K562 (cell line): ENCODE results near the gene SORBS2. TPM values are rescaled to one million over a fixed set of nuclear protein-coding genes. Genes with fewer than 3 reads are reported as not detected.

ENCODE experiments used
- ATAC-seq: fragments of 200-7000 bp; cut with Tn5 transposase; 3 replicates; pipeline ENCODE4 v1.9.1; 2020; ENCODE audit warnings: moderate library complexity
- BruUV-seq: library from RNA; stranded (reverse); fragments of 400-500 nt; replicated peaks from 2 replicates; lab custom pipeline; 2021; lab: Mats Ljungman, UMichigan
- CTCF ChIA-PET: fragments of 300-600 bp; formaldehyde crosslinking; extraction: SDS; loops from one replicate; lab custom pipeline; 2021; ENCODE audit warnings: low intra/inter-chr PET ratio; lab: Yijun Ruan, JAX
- POLR2A ChIA-PET: fragments of 300-600, 350-650 bp; sonication (Branson Sonifier 250); formaldehyde crosslinking; extraction: SDS; loops from one replicate; lab custom pipeline; 2021; ENCODE audit warnings: antibody characterized with exemption, inconsistent platforms; lab: Yijun Ruan, JAX
- DNase-seq, 4 experiments: peaks; one replicate each; pipeline versions ENCODE4 v3.0.0 to v3.0.0-alpha.2; 2011 to 2018; ENCODE audit warnings: low spot score in 3 of 4, mixed read lengths in 3 of 4; ENCODE audit errors: extremely low read depth in 1 of 4
- FAIRE-seq: peaks from 2 replicates; lab custom pipeline; 2011; peaks lifted over from hg19 to GRCh38; lab: Jason Lieb, UNC
- H2AFZ ChIP-seq: 2 replicates; pipeline ENCODE4 v1.6.0; 2011; ENCODE audit warnings: low read depth, low read length, control low read depth, inconsistent platforms
- H3K27ac ChIP-seq: fragments of 200-600 bp; 3 replicates; pipeline ENCODE4 v1.8.0; 2011; ENCODE audit warnings: low read depth, mild to moderate bottlenecking, control low read depth, inconsistent platforms, low read length, moderate library complexity, mixed read lengths; ENCODE audit errors: extremely low read depth
- H3K27me3 ChIP-seq, 2 experiments: fragments of 300-600 bp in 1 of 2; 2 replicates in 1 of 2; 3 replicates in 1 of 2; pipeline versions ENCODE4 v1.6.0 to v1.8.0; 2011; ENCODE audit warnings: inconsistent platforms in 2 of 2, low read length in 2 of 2, mild to moderate bottlenecking in 1 of 2, mixed read lengths in 1 of 2, moderate library complexity in 1 of 2; ENCODE audit not compliant: control insufficient read depth in 2 of 2, insufficient read depth in 2 of 2
- H3K36me3 ChIP-seq: fragments of 300-600 bp; 3 replicates; pipeline ENCODE4 v1.8.0; 2011; ENCODE audit warnings: mild to moderate bottlenecking, low read length, inconsistent platforms; ENCODE audit not compliant: control insufficient read depth, insufficient read depth
- H3K4me1 ChIP-seq, 2 experiments: fragments of 200-600 bp in 1 of 2; replicated peaks in 1 of 2; 2 replicates in 1 of 2; 3 replicates in 1 of 2; pipeline versions ENCODE4 v1.5.1 to v1.8.0; 2011; ENCODE audit warnings: inconsistent platforms in 2 of 2, low read length in 2 of 2, mild to moderate bottlenecking in 1 of 2, mixed read lengths in 1 of 2, moderate library complexity in 1 of 2; ENCODE audit not compliant: control insufficient read depth in 2 of 2, insufficient read depth in 2 of 2
- H3K4me2 ChIP-seq: 2 replicates; pipeline ENCODE4 v1.6.1; 2011; ENCODE audit warnings: low read length, control low read depth, inconsistent platforms, mixed read lengths; ENCODE audit not compliant: insufficient read depth
- H3K4me3 ChIP-seq: fragments of 200-600 bp; sonication (generic), shearing (Covaris generic); 2 replicates; pipeline ENCODE4 v1.5.1; 2016; ENCODE audit warnings: control low read depth, inconsistent platforms
- H3K79me2 ChIP-seq: fragments of 200-600 bp; 3 replicates; pipeline ENCODE4 v1.8.0; 2011; ENCODE audit warnings: low read length, inconsistent platforms; ENCODE audit not compliant: control insufficient read depth, insufficient read depth
- H3K9ac ChIP-seq, 2 experiments: 2 replicates each; pipeline versions ENCODE4 v1.6.0 to v1.6.1; 2011; ENCODE audit warnings: low read depth in 2 of 2, low read length in 2 of 2, control low read depth in 1 of 2, inconsistent platforms in 1 of 2, mild to moderate bottlenecking in 1 of 2, mixed read lengths in 1 of 2; ENCODE audit not compliant: insufficient read depth in 1 of 2
- H3K9me1 ChIP-seq: one replicate; pipeline ENCODE4 v1.6.0; 2011; ENCODE audit warnings: inconsistent platforms, mild to moderate bottlenecking, low read length, moderate library complexity; ENCODE audit not compliant: control insufficient read depth, insufficient read depth
- H3K9me3 ChIP-seq: replicated peaks from 2 replicates; pipeline ENCODE4 v1.5.1; 2011; ENCODE audit warnings: low read depth, low read length, inconsistent platforms; ENCODE audit not compliant: control insufficient read depth, insufficient read depth
- H4K20me1 ChIP-seq: replicated peaks from 2 replicates; pipeline ENCODE4 v1.6.1; 2011; ENCODE audit warnings: low read length, inconsistent platforms, mixed read lengths; ENCODE audit not compliant: control insufficient read depth, insufficient read depth
- HNRNPH1 ChIP-seq: fragments of 200-400 bp; formaldehyde crosslinking; optimal IDR thresholded peaks from 2 replicates; pipeline ENCODE3; 2017; ENCODE audit warnings: low read depth, mild to moderate bottlenecking, low read length, moderate library complexity
- IRF2 ChIP-seq: sonication (generic); formaldehyde crosslinking; IDR thresholded peaks from 2 replicates; pipeline ENCODE4 v1.8.1; 2022; ENCODE audit warnings: mild to moderate bottlenecking, missing genetic modification reagents
- MTA2 ChIP-seq: fragments of 450-650 bp; IDR thresholded peaks from 2 replicates; pipeline ENCODE4 v1.6.1; 2016; ENCODE audit warnings: low read depth
- NCOA6 ChIP-seq: fragments of 450-650 bp; IDR thresholded peaks from 2 replicates; pipeline ENCODE4 v1.6.1; 2017; ENCODE audit warnings: mild to moderate bottlenecking
- PHB2 ChIP-seq: fragments of 450-650 bp; IDR thresholded peaks from 2 replicates; pipeline ENCODE4 v1.6.1; 2017; ENCODE audit warnings: low read depth
- RBM17 ChIP-seq: fragments of 200-400 bp; formaldehyde crosslinking; IDR thresholded peaks from 2 replicates; pipeline ENCODE4 v1.6.1; 2017; ENCODE audit warnings: low read depth, mild to moderate bottlenecking, low read length, borderline replicate concordance
- RBM39 ChIP-seq: fragments of 200-400 bp; formaldehyde crosslinking; optimal IDR thresholded peaks from 2 replicates; pipeline ENCODE3; 2018; ENCODE audit warnings: low read depth, low read length
- WGBS: fragments of 100-300 bp; shearing (Covaris generic); methylation state at CpG from one replicate; pipeline ENCODE4 v1.1.6; 2016; ENCODE audit warnings: low coverage, mixed read lengths; ENCODE audit not compliant: insufficient coverage; ENCODE audit errors: missing lambda C conversion rate; 5-methylcytosine and 5-hydroxymethylcytosine counted together
- in situ Hi-C: fragments of 300-500 bp; cut with MboI; formaldehyde crosslinking; loops from 4 replicates; pipeline ENCODE4 v1.15.0; 2018; ENCODE audit warnings: inconsistent platforms, mixed read lengths
- intact Hi-C: fragments of 100-400 bp; cut with micrococcal nuclease; formaldehyde crosslinking; loops from 2 replicates; pipeline ENCODE4 v1.14.2; 2022
- polyA plus RNA-seq, 8 experiments: library from polyadenylated mRNA; depleted of rRNA in 4 of 8; stranded (reverse) in 5 of 8; unstranded in 3 of 8; fragments of >200 nt; fragmentation: Nextera tagmentation in 2 of 8; fragmentation: Illumina TruSeq in 1 of 8; extraction: Ambion mirVana in 2 of 8; extraction: Trizol in 1 of 8; gene quantifications; 2 replicates each; pipeline versions ENCODE4 v1.2.1 to v1.2.3, GENCODE V29; 2011 to 2014; ENCODE audit warnings: inconsistent platforms in 1 of 8, missing spikeins in 1 of 8
- total RNA-seq, 7 experiments: library from RNA; depleted of rRNA in 6 of 7; stranded (reverse); fragments of >200 nt in 6 of 7; fragmentation: Illumina TruSeq in 2 of 7; extraction: Trizol in 2 of 7; gene quantifications; 2 replicates each; pipeline versions ENCODE4 v1.2.1 to v1.2.3, GENCODE V29; 2011 to 2021; ENCODE audit warnings: low replicate concordance in 1 of 7
- TF ChIP-seq, protein P1 (sequence below): fragments of 150-350 bp; conservative IDR thresholded peaks from 2 replicates; pipeline ENCODE4 v1.6.1; 2014; ENCODE audit warnings: low read length
- TF ChIP-seq, protein P2 (sequence below): fragments of 450-650 bp; IDR thresholded peaks from 2 replicates; pipeline ENCODE4 v1.6.1; 2016; ENCODE audit warnings: antibody characterized with exemption
- TF ChIP-seq, protein P3 (sequence below): sonication (generic); formaldehyde crosslinking; IDR thresholded peaks from 2 replicates; pipeline ENCODE4 v1.8.1; 2023; ENCODE audit warnings: missing genetic modification reagents, mild to moderate bottlenecking, borderline replicate concordance

The SORBS2 gene
- total and polyA plus RNA-seq, 9 of the 15 experiments (the other 6 are each of a cell fraction or from before 2014, with no cell fraction given): 0.29 TPM; not detected in 8

DNA sequence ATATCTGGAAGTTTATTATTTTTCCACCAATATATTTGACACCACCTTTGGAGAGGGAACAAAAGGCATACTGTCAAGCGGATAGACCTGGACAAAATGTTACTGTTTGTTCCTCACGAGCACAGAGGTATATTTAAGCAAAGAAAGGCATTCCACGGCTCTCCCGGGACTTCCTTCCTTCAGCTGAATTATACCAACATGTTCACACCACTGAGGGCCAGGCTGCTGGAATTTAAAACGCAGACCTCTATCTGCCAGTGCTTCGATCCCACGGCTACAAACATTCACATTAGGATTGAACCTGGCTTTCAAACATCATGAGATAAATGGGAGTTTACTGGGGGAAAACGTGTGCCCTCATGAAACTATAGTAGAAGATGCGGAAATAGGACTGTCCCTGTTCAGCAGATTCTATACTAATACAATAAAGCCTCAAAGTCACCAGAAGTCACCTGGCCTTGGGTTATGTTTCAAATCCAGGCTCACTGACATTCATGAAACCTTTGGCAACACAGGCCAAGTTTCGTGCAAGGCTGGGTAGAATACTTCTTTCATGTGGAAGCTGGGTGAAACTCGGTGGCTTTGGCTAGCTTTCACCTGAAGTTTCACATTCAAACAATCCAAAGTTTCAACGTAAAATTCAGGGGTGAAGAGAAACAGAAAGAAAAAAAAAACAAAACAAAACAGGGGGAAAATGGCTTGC lies 39.5 kb downstream of the SORBS2 start (continued):
- TF ChIP-seq, protein P1, sequence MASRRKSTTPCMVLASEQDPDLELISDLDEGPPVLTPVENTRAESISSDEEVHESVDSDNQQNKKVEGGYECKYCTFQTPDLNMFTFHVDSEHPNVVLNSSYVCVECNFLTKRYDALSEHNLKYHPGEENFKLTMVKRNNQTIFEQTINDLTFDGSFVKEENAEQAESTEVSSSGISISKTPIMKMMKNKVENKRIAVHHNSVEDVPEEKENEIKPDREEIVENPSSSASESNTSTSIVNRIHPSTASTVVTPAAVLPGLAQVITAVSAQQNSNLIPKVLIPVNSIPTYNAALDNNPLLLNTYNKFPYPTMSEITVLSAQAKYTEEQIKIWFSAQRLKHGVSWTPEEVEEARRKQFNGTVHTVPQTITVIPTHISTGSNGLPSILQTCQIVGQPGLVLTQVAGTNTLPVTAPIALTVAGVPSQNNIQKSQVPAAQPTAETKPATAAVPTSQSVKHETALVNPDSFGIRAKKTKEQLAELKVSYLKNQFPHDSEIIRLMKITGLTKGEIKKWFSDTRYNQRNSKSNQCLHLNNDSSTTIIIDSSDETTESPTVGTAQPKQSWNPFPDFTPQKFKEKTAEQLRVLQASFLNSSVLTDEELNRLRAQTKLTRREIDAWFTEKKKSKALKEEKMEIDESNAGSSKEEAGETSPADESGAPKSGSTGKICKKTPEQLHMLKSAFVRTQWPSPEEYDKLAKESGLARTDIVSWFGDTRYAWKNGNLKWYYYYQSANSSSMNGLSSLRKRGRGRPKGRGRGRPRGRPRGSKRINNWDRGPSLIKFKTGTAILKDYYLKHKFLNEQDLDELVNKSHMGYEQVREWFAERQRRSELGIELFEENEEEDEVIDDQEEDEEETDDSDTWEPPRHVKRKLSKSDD: no peak
- TF ChIP-seq HNRNPH1: no peak
- no peak for TF ChIP-seq MTA2

DNA sequence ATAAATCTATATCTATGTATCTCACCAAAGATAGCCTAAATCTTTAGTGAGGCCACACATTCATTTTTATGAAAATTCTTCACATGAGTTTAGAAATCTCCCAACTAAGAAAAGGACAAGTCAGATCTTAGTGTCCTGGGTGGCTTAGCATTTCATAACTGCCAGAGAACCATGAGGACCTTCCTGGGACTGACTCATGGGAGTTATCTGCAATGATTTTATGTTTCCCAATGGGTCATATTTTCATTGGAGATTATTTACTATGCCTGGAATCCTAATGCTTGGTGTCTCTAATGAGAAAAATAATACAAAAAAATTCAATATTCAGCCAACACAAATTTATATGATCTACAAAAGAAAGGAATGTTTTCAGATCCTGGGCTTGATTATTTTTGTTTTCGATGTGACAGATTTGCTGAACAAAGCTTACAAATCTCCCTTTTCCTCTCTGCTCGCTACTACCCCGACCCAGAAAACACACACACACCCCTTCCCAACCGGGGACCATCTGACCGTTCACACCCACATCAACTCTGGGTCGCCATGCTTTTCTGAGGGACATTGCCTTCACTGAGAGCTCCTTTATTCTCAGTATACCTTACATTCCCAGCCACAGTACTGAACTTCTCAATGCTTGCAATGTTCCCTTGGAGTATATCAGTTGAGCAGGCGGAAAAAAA lies 40.1 kb downstream of the SORBS2 start:
- H3K4me1 ChIP-seq: no peaks in the 10 kb centered on the region
- no peak overlapping the region for H3K27ac ChIP-seq
- no peak for ATAC-seq
- H3K9me1 ChIP-seq: no peaks in the 10 kb centered on the region
- no peak for DNase-seq
- in situ Hi-C loops: no loop called here
- no peak overlapping the region for H3K4me2 ChIP-seq
- intact Hi-C loops: no loop called here
- H2AFZ ChIP-seq: no peak overlapping the region
- no peaks in the 10 kb centered on the region for H3K79me2 ChIP-seq
- POLR2A ChIA-PET: no interaction called here
- H3K9me3 ChIP-seq: no peaks in the 10 kb centered on the region
- H3K9ac ChIP-seq: no peak overlapping the region
- 0% methylated on average over 6 of the region's 7 CpGs for WGBS
- CTCF ChIA-PET: no interaction called here
- H3K4me3 ChIP-seq: no peak overlapping the region
- no peaks in the 10 kb centered on the region for H3K36me3 ChIP-seq
- peaks cover 11 to 13% of the 10 kb centered on the region in 2 experiments; a peak in 4 of 5 replicates for H3K27me3 ChIP-seq
- TF ChIP-seq IRF2 (CRISPR knock-in tag): no peak
- TF ChIP-seq NCOA6: no peak
- TF ChIP-seq, protein P2, sequence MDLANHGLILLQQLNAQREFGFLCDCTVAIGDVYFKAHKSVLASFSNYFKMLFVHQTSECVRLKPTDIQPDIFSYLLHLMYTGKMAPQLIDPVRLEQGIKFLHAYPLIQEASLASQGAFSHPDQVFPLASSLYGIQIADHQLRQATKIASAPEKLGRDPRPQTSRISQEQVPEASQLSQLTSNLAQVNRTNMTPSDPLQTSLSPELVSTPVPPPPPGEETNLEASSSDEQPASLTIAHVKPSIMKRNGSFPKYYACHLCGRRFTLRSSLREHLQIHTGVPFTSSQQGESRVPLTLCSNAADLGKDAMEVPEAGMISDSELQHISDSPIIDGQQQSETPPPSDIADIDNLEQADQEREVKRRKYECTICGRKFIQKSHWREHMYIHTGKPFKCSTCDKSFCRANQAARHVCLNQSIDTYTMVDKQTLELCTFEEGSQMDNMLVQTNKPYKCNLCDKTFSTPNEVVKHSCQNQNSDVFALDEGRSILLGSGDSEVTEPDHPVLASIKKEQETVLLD: no peak
- TF ChIP-seq, protein P3, sequence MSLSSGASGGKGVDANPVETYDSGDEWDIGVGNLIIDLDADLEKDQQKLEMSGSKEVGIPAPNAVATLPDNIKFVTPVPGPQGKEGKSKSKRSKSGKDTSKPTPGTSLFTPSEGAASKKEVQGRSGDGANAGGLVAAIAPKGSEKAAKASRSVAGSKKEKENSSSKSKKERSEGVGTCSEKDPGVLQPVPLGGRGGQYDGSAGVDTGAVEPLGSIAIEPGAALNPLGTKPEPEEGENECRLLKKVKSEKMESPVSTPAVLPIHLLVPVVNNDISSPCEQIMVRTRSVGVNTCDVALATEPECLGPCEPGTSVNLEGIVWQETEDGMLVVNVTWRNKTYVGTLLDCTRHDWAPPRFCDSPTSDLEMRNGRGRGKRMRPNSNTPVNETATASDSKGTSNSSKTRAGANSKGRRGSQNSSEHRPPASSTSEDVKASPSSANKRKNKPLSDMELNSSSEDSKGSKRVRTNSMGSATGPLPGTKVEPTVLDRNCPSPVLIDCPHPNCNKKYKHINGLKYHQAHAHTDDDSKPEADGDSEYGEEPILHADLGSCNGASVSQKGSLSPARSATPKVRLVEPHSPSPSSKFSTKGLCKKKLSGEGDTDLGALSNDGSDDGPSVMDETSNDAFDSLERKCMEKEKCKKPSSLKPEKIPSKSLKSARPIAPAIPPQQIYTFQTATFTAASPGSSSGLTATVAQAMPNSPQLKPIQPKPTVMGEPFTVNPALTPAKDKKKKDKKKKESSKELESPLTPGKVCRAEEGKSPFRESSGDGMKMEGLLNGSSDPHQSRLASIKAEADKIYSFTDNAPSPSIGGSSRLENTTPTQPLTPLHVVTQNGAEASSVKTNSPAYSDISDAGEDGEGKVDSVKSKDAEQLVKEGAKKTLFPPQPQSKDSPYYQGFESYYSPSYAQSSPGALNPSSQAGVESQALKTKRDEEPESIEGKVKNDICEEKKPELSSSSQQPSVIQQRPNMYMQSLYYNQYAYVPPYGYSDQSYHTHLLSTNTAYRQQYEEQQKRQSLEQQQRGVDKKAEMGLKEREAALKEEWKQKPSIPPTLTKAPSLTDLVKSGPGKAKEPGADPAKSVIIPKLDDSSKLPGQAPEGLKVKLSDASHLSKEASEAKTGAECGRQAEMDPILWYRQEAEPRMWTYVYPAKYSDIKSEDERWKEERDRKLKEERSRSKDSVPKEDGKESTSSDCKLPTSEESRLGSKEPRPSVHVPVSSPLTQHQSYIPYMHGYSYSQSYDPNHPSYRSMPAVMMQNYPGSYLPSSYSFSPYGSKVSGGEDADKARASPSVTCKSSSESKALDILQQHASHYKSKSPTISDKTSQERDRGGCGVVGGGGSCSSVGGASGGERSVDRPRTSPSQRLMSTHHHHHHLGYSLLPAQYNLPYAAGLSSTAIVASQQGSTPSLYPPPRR (CRISPR knock-in tag): no peak
- TF ChIP-seq RBM17: no peak
- no peak for TF ChIP-seq RBM39
- TF ChIP-seq PHB2: no peak
- no TSS peak for BruUV-seq
- H4K20me1 ChIP-seq: no peaks in the 10 kb centered on the region
- FAIRE-seq: no peak
